Measurements from ENCODE around the gene HPS4. TPM values are rescaled to one million over a fixed set of nuclear protein-coding genes. Genes with fewer than 3 reads are reported as not detected.

Gene HPS4
- total RNA-seq, 2 experiments from 2014 or later: 61.6 to 67.0 TPM

DNA sequence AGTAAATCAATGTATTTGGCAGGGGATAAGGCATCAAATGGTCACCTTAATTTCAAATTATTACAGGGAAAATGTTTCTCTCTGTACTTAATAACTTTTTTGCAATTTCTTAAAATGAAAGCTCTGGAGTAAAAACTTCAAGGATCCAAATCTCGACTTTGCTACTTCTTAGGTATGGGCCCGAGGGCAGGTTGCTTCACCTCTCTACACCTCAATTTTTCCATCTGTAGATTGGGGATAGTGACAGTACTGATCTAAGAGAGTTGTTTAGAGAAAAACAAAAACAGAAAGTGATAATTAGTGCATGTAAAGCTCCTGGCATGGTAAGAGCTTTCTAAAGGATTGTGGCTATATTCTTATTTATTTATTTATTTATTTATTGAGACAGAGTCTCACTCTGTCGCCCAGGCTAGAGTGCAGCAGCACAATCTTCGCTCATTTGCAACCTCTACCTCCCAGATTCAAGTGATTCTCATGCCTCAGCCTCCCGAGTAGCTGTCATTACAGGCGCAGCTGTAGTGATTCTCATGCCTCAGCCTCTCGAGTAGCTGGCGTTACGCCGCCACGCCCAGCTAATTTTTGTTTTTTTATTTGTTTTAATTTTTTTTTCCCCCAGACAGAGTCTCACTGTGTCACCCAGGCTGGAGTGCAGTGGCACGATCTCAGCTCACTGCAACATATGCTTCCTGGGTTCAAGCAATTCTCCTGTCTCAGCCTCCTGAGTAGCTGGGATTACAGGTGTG, 31.0 kb upstream of the HPS4 start:
- Histone ChIP-seq H3K27ac (ENCODE audit: low read depth in 1 of 2, low read length in 2 of 2) (no peak overlapping the region), H3K36me3 (ENCODE audit: insufficient read depth, low read length) (peaks cover 9% of the 10 kb centered on the region), H3K4me3 (ENCODE audit: low read length) (no peak overlapping the region), H3K9me3 (ENCODE audit: control insufficient read depth in 1 of 2, insufficient read depth in 1 of 2, low read length in 2 of 2) (no peaks in the 10 kb centered on the region), H3K4me1 (ENCODE audit: insufficient read depth, low read length) (peaks cover 22% of the 10 kb centered on the region), H3K27me3 (ENCODE audit: control insufficient read depth in 1 of 2, insufficient read depth in 2 of 2, low read length in 2 of 2) (no peaks in the 10 kb centered on the region)
- ATAC-seq (ENCODE audit: poor library complexity) (no peak), DNase-seq (no peak)
- TF ChIP-seq CTCF (IDR thresholded peaks at IDR 0.05): no peak
- H3K4me1 Mint-ChIP-seq (ENCODE audit: low read depth): peaks cover 39% of the 10 kb centered on the region
- intact Hi-C loops (cut with DNase I, micrococcal nuclease): no loop called here
- no peaks in the 10 kb centered on the region for H3K9me3 Mint-ChIP-seq
- peak overlapping the region; percentile 8 for H3K27ac Mint-ChIP-seq
- peak overlapping the region; percentile 98 for H3K4me3 Mint-ChIP-seq
- CTCF ChIA-PET: no interaction called here
- H3K27me3 Mint-ChIP-seq: no peaks in the 10 kb centered on the region
- POLR2A ChIA-PET: interaction anchor here (1.4 to 3.7 kb wide), 2 partner anchors 13 to 31 kb away, joined by 4 to 54 read pairs; partner anchors contain the start of genes HPS4 and SRRD
- peaks cover 33% of the 10 kb centered on the region for H3K36me3 Mint-ChIP-seq (ENCODE audit: low read depth)

DNA sequence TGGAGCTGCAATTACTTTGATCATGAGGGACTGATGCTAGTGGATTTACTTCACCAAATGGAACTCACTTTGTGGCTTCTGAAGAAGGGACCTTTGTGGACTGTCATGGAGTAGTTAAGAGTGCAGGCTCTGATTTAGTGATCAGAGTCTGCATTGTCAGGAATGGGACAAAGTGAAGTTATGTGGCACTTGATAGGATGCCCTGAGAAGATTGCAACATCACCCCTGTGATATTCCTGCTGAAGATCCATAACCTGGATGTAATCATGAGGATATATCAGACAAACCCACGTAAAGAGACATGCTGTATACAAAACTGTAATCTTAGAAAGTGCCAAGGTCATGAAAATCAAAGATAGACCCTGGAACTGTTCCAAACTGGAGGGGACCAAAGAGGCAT, 30.3 kb upstream of the HPS4 start:
- ChIA-PET POLR2A (interaction anchor here (0.9 to 3.7 kb wide), 2 partner anchors 16 to 30 kb away, joined by 3 to 54 read pairs; partner anchors contain the start of genes HPS4 and SRRD), CTCF (no interaction called here)
- no peak overlapping the region for H3K4me3 ChIP-seq (ENCODE audit: low read length)
- ATAC-seq (ENCODE audit: poor library complexity): no peak
- intact Hi-C loops (cut with DNase I, micrococcal nuclease): loop anchor here in 1 of 2 experiments (2.0 kb wide), 1 partner anchor 159 kb away; no protein-coding TSS in a partner anchor
- no peaks in the 10 kb centered on the region for H3K27me3 Mint-ChIP-seq
- TF ChIP-seq CTCF (IDR thresholded peaks at IDR 0.05): no peak
- H3K27ac Mint-ChIP-seq: peak overlapping the region; percentile 95
- H3K9me3 Mint-ChIP-seq: no peaks in the 10 kb centered on the region
- H3K9me3 ChIP-seq (ENCODE audit: control insufficient read depth in 1 of 2, insufficient read depth in 1 of 2, low read length in 2 of 2): no peaks in the 10 kb centered on the region
- H3K4me3 Mint-ChIP-seq: peak overlapping the region; percentile 98
- H3K4me1 ChIP-seq (ENCODE audit: insufficient read depth, low read length): peaks cover 22% of the 10 kb centered on the region
- peaks cover 16% of the 10 kb centered on the region for H3K36me3 ChIP-seq (ENCODE audit: insufficient read depth, low read length)
- peaks cover 45% of the 10 kb centered on the region for H3K4me1 Mint-ChIP-seq (ENCODE audit: low read depth)
- H3K27me3 ChIP-seq (ENCODE audit: control insufficient read depth in 1 of 2, insufficient read depth in 2 of 2, low read length in 2 of 2): no peaks in the 10 kb centered on the region
- DNase-seq: no peak
- H3K27ac ChIP-seq (ENCODE audit: low read depth in 1 of 2, low read length in 2 of 2): no peak overlapping the region
- peaks cover 40% of the 10 kb centered on the region for H3K36me3 Mint-ChIP-seq (ENCODE audit: low read depth)

DNA sequence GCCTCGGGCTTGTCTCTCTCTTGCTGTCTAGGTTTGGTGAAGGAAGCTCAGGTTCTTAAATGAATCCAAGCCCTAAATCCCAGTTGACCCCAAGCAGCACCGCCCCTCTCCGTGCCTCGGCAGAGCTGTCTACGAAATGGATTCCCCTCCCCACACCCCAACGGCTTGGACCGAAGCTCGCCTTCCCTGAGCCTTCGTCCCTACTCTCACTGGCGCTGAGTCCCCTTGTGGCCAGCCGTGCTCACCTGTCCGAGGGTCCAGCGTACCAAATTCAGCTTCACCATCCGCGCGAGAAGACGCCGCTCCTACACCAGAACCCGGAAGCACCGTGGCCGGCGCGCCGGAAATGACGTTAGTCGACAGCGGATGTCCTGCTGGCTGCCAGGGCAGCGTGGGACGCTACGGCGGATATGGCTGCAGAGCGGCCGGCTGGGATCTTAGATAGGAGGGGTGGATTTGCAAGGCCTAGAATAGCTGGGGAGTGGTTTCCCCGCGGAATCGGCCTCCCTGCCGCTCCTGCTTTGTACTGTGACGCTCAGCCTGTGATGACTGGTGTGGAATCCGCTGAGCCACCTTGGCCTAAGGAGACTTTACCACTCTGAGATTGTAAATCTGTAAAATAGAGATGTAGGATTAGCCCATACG, 28.7 kb upstream of the HPS4 start, which contains the start of gene TFIP11:
TFIP11 (minus strand) TSS at position 325 of the 645 bp plus-strand sequence. CDS start 2,201 bp downstream, outside the sequence.
- peaks cover 22% of the 10 kb centered on the region for H3K4me1 ChIP-seq (ENCODE audit: insufficient read depth, low read length)
- Mint-ChIP-seq H3K27ac (peak within 1 kb of the TSS; percentile 95), H3K27me3 (no peaks in the 10 kb centered on the region), H3K9me3 (no peaks in the 10 kb centered on the region), H3K36me3 (ENCODE audit: low read depth) (peaks cover 51% of the 10 kb centered on the region), H3K4me3 (peak within 1 kb of the TSS; percentile 98), H3K4me1 (ENCODE audit: low read depth) (peaks cover 46% of the 10 kb centered on the region)
- H3K27ac ChIP-seq (ENCODE audit: low read depth in 1 of 2, low read length in 2 of 2): peak within 1 kb of the TSS; percentile 71 to 91
- peak; percentile 80 to 94 (median 88) for DNase-seq
- ATAC-seq (ENCODE audit: poor library complexity): peak; percentile 89
- H3K4me3 ChIP-seq (ENCODE audit: low read length): peak within 1 kb of the TSS; percentile 99
- no peaks in the 10 kb centered on the region for H3K9me3 ChIP-seq (ENCODE audit: control insufficient read depth in 1 of 2, insufficient read depth in 1 of 2, low read length in 2 of 2)
- ChIA-PET POLR2A (interaction anchor here (0.6 to 3.7 kb wide), 9 partner anchors 9 to 160 kb away, joined by 3 to 54 read pairs (median 3); partner anchors contain the start of genes ASPHD2, HPS4, SRRD and TPST2), CTCF (interaction anchor here (1.0 to 1.9 kb wide), 3 partner anchors 9 to 29 kb away, joined by 3 to 7 read pairs (median 5); partner anchors contain the start of genes HPS4 and SRRD)
- intact Hi-C loops (cut with DNase I, micrococcal nuclease): loop anchor here in 1 of 2 experiments (1.0 to 2.0 kb wide), 3 partner anchors 29 to 161 kb away; partner anchors contain the start of genes HPS4 and SRRD
- no peaks in the 10 kb centered on the region for H3K27me3 ChIP-seq (ENCODE audit: control insufficient read depth in 1 of 2, insufficient read depth in 2 of 2, low read length in 2 of 2)
- no peak for TF ChIP-seq CTCF (IDR thresholded peaks at IDR 0.05)
- peaks cover 29% of the 10 kb centered on the region for H3K36me3 ChIP-seq (ENCODE audit: insufficient read depth, low read length)

Measured in CD4-positive, alpha-beta T cell (primary cell).